Measurements from ENCODE around the gene AFAP1L2. TPM values are rescaled to one million over a fixed set of nuclear protein-coding genes. Genes with fewer than 3 reads are reported as not detected.
A peak's percentile ranks its signal among the peaks of the same experiment; 100 is the strongest.

The AFAP1L2 gene
- total RNA-seq, 1 donor from 2014 or later, result 22.8 TPM

DNA sequence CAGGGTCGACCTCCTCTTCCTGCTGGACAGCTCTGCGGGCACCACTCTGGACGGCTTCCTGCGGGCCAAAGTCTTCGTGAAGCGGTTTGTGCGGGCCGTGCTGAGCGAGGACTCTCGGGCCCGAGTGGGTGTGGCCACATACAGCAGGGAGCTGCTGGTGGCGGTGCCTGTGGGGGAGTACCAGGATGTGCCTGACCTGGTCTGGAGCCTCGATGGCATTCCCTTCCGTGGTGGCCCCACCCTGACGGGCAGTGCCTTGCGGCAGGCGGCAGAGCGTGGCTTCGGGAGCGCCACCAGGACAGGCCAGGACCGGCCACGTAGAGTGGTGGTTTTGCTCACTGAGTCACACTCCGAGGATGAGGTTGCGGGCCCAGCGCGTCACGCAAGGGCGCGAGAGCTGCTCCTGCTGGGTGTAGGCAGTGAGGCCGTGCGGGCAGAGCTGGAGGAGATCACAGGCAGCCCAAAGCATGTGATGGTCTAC, 118.3 kb downstream of the AFAP1L2 start:
- peak; percentile 13 for ATAC-seq

DNA sequence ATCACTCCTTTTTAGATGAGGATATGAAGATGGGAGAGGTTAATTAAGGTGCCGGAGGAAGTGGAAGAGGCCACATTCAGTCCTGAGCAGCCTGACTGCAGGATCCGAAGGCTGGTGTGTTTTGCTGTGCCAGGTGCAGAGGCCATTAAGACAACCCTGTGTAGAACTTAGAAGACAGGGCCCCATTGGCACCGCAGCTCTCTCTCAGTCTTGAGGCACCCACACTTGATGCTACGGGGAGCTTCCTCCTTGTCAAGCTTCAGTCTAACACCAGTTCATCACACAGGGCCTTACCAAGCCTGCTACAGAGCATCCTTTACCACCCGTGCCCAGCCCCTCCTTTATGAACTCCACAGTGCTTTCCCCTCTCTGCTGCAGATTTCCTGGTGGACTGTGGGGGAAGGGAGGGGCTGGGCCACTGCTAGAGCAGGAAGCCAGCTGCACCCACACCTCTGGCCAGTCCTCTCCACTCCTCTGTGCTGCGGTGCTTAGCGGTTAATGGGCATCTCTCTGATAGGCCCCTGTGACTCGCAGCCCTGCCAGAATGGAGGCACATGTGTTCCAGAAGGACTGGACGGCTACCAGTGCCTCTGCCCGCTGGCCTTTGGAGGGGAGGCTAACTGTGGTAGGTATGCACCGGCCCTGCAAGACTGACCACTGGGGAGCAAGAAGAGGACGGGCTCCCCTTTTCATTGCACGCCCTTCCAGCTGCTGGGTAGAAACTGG, 119.8 kb downstream of the AFAP1L2 start:
- no peak for ATAC-seq

DNA sequence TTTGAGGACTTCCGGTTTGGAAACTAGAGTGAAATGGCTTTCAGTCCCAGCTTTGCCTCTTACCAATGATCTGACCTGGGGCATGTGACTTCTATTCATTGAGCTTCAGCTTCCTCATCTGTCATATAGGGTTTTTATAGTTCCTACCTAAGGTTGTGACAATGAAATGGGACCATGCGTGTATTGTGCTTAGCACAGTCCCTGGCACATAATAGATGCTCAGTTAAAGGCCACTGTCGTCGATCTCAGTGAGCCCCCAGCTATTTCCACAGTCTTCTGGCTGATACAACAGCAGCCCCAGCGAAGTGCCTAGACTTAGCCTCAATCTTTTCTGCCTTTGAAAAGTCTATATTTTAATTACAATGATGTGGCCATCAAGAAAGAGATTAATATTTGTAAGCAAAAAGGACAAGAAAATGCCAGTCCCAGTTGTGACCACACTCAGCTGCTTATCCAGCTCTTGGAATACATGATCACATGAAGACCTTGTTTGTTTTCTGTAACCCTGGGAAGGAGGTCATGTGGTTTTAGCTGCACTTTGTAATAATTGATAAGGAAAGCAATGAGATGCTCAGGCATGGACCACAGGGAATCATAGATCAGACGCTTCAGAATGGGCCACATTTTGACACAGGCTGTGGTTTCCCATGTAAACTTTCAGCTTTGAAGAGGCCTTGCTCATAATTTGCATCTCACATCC, 120.6 kb downstream of the AFAP1L2 start:
- no peak for ATAC-seq

DNA sequence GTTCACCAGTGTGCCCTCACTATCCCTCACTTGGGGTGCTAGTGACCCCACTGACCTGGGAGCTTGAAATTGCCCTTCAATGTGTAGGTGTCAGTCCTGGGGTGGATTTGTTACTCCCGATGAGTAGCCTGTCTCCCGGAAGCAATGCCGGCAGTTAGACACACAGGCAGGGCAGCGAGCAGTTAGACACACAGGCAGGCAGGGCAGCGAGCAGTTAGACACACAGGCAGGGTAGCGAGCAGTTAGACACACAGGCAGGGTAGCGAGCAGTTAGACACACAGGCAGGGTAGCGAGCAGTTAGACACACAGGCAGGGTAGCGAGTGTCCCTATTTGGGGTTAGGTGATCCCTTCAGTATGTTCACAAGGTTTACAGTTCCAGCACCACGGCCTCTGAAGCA, 121.2 kb downstream of the AFAP1L2 start:
- ATAC-seq, result no peak

DNA sequence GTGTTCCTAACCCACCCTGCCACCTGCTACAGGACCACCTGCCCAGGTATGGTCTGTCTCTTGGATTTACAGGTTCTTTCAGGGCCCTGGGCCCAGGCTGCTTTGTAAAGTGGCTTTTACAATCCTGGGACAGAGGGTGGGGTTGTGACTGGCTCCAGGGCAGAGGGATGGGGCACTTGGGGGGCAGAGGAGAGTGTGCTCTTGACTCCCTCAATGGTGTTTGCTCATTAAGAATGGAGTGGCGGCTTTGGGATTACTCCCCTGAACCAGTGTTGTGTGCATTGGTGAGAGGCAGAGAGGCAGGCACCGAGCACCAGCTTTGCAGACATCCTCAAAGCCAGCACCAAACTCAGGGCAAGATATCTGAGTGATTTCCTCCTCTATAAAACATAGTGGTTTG, 121.8 kb downstream of the AFAP1L2 start:
- no peak for ATAC-seq

DNA sequence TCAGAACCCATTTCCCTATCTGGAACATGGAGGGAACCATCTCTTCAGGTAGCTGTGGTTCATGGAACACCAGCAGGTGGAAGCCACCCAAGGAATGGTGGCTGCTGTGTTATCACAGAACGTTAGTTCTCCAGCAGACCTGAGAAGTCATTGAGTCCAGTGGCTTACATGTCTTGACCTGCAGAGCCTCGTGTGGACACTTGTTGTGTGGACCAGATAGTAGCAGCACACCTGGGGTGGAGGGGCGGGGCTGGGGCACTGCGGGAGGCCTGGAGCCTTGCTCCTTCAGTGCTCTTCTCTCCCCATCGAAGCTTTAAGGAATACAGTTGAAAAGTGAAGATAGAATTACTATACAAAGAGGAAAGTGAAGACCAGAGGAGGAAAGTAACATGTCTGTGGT, 122.8 kb downstream of the AFAP1L2 start:
- no peak for ATAC-seq

DNA sequence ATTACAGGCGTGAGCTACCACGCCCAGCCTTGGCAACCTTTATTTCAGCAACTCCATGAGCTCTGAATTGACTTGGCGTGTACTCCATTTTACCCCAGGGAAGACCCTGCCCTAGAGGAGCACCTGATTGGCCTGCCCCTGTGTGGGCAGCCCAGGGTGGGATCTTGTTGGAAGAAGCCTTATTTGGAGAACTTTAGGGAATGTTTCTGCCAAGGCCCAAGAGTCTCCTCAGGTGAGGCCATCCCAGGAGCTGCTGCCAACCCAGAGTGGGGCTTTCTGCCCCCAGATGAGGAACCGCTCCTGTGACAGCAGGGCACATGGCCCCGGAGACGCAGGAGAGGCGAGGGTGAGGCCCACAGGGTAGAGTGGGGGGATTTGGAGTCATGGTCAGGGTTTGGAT, 123.3 kb downstream of the AFAP1L2 start:
- no peak for ATAC-seq

DNA sequence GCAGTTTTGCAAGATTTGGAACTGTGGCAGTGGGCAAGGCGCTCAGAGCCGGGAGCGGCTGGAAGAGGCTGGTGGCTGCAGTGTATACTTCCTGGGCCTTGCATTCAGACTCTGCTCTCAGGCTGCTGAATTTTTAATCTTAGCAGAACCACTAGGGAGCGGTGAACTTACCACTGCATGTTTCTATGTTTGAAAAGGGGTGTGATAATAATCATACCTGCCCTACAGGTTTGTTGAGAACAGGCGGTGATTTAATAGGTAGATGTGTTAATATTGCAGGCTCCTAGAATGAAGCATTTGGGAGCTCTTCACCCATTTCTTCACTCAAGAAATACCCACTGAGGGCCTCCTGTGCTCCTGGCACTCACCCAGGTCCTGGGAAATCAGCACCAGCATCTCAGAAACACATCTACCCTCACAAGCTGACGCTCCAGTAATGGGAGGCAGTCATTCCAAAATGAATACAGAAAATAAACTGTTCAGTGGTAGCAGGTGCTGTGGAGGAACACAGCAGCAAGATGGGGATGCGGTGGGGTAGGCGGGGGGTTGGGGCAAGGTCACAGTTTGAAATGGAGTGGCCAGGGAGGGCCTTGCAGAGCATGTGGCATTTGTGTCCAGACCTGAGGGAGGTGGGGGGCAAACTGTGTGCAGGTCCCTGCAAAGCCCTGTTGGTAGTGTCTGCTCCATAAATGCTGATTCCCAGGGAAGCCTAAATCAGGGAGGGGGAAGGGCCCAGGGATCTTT, 124.2 kb downstream of the AFAP1L2 start:
- ATAC-seq, result peak; percentile 84

DNA sequence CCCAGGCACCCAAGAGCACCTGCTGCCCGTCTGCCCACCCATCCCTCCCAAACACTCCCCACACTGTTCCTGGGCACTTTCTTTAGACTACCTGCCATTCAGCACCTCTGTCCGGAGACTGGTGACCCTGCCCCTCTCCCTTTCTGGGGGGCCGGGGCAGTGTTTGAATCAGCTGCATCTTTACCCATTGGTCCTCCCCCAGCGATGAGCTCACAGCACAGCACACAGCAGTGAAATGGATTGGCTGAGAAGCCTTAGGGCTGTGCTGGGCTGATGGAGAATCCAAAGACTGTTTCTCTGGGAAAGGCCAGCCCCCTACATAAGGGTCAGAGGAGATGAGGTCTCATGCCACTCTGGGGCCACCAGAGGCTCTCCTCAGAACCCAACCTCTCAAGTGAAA, 125.0 kb downstream of the AFAP1L2 start:
- no peak for ATAC-seq

DNA sequence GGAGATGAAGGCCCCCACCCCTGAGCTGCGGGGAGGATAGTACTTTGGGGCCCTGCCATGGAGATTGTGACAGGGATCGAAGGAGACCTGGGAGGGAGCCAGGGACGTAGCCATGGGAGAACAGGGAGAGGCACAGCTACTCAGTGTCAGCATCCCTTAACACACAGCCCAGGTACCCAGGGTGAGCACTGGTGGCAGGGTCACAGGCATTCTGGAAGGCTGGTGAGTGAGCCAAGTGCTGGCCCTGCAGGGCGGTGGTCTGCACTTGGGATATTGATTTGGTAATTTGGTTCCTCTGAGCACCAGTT, 125.5 kb downstream of the AFAP1L2 start:
- no peak for ATAC-seq

DNA sequence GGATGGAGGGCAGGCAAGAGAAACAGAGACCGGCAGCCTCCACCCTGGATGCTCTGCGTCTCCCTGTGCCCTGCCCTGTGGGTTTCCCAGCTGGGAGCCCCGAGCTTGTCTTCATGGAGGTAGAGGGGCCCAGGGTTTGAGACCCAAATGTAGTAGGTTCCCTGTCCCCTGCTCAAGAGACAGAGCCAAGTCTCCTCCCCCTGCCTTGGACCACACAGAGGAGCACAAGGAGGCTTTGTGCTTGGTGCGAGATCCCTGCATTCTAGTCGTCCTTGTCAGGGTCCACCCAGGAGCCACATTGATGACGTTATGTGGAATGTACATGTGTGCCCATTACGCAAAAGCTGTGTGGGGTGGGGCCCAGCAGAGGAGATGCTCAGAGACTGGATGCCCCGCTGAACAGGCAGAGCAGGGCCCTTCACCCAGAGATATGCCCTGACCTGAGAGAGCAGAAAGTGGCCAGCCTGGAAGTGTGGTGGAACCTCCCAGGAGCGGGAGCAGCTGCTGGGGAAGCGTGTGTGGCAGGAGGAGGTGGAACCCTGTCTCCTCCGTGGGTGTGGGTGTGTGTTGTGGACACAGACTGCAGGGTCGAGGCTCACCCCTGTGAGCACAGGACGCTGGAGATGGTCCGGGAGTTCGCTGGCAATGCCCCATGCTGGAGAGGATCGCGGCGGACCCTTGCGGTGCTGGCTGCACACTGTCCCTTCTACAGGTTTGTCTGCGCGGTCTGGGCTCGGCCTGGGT, 126.0 kb downstream of the AFAP1L2 start:
- no peak for ATAC-seq

DNA sequence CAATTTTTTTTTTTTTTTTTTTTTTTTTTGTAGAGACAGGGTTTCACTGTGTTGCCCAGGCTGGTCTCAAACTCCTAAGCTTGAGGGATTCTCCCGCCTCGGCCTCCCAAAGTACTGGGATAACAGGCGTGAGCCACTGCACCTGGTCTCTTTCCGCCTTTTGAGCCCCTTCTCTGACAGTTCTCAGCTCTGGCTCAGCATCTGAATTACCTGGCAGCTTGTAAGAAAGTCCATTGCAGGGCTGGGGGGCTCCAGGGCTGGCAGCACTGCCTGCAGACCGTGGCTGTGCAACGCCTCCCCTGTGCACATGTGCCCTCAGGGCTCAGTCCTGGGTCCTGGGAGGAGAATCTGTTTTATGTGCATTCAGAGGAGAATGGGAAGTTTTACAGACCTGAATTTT, 127.6 kb downstream of the AFAP1L2 start:
- no peak for ATAC-seq

DNA sequence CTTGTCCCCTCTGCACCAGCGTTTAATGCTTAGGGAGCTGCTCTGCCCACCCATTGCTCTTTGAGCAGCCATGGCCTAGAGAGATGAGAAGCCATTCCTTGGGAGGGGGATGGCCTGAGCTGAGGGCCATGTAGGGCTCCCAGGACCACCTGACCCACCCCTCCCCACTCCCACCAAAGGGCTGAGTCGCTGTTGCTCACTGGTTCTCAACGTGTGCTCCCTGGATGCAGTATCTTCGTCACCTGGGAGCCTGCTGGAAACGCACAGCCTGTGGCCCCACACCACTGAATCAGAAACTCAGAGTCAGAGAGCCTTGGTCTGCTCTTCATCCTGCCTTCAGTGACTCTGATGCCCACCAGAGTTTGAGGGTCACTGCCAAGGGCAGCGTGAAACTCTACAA, 128.2 kb downstream of the AFAP1L2 start:
- ATAC-seq, result no peak

DNA sequence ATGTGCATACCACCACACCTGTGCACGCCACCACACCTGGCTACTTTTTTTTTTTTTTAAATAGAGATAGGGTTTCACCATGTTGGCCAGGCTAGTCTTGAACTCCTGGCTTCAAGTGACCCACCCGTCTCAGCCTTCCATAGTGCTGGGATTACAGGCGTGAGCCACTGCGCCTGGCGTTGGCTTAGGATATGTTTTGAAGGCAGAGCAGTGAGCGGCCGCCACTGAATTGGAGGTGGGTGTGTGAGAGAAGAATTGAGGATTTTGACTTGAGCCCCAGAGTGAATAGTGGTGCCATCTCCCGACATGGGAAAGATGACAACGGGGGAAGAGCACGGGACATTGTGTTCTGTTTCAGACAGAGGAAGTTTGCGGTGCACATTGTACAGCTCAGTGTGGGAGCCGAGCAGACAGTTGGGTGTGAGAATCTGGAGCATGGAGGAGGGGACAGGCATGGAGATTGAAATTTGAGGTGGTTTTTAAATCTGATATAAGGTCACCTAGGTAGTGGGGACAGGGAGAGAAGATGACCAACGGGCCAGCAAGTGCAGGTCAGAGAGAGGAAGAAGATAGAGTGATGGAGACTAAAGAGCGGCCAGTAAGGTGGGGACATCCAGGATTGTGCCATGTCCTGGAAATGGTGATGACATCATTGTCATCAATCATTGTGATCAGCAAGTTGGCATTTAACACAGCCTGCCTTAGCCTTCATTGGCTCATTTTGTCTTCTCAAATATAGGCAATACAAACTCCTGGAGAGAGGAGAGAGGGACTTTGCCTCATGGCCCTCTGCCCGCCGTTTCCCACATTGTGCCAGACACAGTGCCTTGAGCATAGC, 129.5 kb downstream of the AFAP1L2 start:
- no peak for ATAC-seq

DNA sequence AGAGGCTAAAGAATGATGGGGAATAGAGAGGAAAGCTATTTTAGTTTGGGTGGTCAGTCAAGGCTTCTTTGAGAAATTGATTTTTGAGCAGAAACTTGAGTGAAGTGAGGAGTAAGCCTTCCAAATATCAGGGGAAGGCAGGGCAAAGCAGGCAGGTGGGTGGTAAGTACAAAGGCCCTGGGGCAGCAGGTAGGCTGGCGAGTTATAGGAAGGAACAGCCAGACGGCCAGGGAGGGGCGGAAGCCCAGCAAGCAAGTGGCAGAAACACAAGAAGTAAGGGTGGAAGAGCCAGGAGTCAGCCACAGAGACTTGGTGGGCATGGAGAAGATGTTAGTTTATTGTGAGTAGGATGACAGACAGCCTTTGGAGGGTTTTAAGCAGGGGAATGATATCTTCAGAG, 130.4 kb downstream of the AFAP1L2 start:
- ATAC-seq, result no peak

DNA sequence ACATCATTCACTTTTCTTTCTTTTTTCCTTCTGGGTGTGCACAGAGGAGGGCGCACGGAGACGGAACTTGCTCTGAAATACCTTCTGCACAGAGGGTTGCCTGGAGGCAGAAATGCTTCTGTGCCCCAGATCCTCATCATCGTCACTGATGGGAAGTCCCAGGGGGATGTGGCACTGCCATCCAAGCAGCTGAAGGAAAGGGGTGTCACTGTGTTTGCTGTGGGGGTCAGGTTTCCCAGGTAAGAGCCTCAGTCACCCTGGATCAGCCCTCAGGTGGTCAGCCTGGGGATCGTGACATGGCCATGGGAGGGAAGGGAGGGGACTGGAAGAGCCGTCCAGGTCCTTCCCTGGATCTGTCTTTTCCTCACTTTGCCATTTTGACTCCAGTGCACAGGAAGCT, 131.6 kb downstream of the AFAP1L2 start:
- ATAC-seq, result no peak

DNA sequence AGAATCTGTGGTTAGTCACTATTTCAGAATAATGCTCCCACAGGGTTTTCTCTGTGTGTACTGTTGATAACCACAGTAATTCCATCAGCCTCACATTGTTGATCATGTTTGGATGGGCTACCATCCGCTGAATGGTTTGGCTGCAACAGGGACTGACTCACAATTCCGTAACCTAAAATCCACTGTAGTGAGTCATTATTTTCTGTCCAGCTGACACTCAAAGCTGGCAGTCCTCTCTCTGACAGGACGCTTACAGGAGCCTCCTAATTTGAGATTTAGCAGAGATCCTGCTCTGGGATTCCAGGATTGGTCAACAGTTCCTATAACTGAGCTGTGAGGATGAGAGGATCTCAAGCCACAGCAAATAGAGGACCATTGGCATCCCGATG, 132.5 kb downstream of the AFAP1L2 start:
- ATAC-seq, result peak; percentile 89

DNA sequence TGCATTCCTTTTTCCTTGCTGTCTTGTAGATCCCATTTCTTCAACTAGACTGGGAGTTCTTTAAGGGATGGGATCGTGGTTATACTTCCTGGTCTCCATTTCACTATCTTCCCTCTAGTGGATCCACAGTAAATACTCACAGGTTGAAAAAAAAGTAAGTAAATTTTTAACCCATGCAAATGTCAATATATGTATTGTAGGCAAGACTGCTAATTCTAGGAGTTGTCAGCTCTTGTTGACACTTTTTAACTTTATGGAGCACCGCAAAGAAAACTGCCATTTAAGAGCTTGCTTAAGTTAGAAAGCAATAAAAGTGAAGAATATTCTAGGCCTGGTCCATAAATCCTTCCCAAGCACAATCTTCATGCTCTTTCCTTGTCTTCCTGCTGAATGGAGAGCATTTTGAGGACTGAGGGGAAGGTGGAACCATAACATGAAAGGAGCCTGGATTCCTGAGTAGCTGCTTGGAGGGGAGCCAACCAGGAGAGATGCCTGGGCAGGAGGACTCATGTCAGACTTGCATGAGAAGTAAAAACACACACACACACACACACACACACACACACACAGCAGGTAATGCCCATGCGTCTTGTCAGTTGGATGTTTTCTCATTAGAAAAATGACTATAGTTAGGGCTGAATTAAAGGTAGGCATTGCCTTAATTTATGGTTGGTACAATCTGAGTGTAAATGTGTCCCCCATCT, 133.1 kb downstream of the AFAP1L2 start:
- peak; percentile 33 for ATAC-seq

DNA sequence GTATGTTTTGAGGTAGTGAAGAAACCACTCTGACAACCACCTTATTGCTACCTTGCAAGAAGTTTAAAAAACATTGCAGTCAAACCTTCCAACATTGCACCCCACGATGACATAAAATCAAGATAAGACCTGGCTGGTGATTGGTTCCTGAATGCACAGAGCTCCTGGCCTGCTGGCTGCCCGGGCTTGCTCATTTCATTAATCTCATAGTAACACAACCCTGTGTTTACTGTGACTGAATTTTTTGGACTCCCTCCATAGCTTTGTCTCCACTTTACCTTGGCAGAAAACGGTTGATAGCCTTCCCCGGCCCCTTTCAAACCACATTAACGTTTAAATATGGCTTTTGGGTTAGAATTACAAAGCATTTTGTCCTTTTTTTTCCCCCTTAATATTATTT, 137.8 kb downstream of the AFAP1L2 start:
- ATAC-seq, result peak; percentile 90

DNA sequence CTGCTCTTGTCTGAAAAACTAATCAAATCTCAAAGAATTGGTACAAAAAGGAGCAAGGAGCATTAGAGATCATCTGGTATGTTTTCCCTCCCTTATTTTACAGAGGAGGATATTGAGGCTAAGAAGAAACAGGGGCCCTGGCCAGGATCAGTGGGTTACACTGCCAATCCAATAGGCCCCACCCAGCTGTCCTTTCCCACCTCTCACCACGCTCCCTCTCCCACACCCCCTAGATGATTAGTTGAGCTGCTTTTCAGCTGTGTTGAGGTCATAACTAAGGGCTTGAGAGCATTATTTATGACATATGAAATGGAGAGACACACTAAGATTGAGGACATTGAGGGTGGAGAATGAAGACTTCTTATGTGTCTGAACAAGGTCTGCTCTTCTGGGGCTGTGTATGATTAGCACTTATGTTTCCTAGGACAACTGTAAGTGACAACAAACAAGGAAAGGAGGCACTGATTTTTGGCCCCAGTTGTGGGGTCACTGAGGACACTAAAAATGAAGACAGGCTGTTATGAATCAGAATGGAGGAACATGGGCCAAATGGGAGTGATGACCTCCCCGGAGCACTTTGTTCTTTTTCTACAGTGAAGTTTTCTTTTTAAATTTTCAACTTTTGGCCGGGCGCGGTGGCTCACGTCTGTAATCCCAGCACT, 138.8 kb downstream of the AFAP1L2 start:
- peak; percentile 19 for ATAC-seq

DNA sequence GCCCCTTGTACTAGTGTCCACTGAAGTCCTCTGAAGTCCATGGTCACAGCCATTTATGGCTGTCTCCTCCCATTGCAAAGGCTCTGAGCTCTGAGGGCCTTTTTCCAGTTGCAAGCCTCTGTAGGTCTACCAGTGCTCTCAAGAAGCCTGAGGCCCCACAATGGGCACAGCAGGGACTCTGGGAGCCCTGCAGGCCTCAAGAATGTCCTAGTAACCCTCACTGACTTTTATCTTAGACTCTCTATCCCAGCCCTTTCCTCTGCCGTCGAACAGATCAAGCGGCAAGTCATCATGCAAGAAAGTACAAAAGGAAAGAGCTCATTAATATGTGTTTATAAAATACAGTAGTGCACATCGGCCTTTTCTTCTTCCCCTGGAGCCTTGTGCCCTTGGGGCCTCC, 141.8 kb downstream of the AFAP1L2 start:
- no peak for ATAC-seq
